Germinal center (tissue), 1 donor: ENCODE results near the gene OXSM.

Experiments
- DNase-seq: peaks from one replicate; pipeline ENCODE4 v3.0.0; 2012; ENCODE audit warnings: mixed read lengths, low spot score

Gene OXSM

GRCh38 chr3:25804676-25805075, 14.8 kb downstream of the OXSM start:
- DNase-seq = no peak

- DNase-seq = no peak
Observed at GRCh38 chr3:25812644-25813043, 22.8 kb downstream of the OXSM start.

DNA sequence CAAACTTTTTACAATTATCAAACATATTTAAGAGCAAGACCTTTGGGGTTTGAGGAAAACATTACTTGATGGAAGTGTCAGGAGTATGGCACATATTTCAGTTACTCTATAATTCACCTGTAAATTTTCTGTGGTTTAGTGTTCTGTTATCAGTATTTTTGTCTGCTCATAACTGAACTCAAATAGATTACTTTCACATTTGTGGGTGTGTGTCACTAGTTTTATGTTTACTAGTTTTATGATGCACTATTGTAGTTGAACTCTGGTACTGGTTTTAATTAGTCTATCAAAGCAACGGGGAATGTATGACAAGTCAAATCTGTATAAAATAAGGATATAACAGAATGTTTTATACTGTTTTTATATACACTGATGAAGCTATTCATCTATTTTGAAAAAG, 27.2 kb downstream of the OXSM start:
- DNase-seq = no peak

GRCh38 chr3:25817638-25818037, 27.7 kb downstream of the OXSM start:
- no peak for DNase-seq

GRCh38 chr3:25818335-25818734, 28.4 kb downstream of the OXSM start:
- DNase-seq = no peak

- DNase-seq = no peak
Observed at GRCh38 chr3:25820366-25820765, 30.5 kb downstream of the OXSM start.

DNA sequence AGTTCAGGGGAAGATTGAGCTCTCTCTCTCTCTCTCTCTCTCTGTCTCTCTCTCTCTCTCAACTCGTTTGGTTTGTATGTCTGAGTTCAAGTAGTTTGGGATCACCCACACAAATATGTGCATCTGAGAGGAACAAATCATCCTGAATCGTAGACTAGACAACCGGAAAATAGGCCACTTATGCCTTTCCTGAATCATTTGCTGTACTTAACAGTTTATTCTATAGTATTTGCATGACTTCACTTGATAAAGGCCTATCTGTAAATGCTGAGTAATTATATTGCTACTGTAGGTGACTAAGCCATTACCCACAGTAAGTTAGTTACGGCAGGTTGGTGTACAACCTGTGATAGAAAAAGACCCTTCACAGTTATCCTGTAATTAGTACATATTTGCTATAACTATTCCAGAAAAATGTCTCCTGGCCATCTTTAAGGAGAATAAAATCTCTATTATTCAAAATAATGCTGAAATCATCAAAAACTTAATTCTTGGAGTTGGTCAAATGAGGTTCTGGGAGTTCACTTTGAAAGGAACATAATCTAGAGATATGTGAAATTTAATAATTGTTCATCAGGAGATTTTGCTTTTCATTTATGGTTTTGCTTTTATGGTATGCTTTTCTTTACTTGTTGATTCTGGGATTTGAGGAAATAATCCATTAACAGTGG, 31.1 kb downstream of the OXSM start:
- no peak for DNase-seq

DNA sequence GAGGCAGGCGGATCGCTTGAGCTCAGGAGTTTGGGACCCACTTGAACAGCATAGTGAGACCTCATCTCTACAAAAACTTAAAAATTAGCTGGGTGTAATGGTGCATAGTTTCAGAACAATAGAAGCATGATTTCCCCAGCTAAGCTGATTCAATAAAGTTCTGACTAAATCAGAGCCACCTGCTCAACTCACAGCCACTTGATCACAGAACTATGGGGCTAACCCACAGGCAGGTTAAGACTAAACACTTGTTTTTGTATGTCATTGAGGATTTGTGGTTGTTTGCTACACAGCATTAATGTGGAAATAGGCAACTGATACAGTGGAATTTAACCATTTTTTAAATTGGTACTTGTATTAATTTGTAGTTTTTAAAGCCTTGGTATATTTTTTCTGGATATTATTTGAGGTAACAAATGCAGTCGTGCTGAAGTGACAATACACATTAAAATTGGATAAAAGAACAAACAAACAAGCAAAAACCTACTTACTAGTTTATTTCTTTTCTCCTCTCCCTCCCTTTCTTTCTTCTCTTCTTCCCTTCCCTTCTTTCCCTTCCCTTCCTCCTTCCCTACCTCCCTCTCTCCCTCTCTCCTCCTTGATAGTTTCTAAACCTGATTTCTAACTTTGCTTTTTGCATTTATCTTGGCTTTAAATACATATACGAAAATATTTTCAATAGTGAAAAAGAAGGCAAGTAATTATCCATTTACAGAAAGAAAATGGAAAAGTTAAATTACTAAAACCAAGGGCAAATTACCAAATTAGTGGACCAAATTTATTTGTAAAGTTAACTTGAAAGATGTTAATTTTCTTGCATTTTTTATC, 32.1 kb downstream of the OXSM start:
- no peak for DNase-seq

GRCh38 chr3:25823314-25823713, 33.4 kb downstream of the OXSM start:
- DNase-seq = no peak

GRCh38 chr3:25826510-25826909, 36.6 kb downstream of the OXSM start:
- DNase-seq = no peak

GRCh38 chr3:25830373-25831280, 40.7 kb downstream of the OXSM start:
- DNase-seq = no peak

- no peak for DNase-seq
Observed at GRCh38 chr3:25831578-25831977, 41.7 kb downstream of the OXSM start.

DNA sequence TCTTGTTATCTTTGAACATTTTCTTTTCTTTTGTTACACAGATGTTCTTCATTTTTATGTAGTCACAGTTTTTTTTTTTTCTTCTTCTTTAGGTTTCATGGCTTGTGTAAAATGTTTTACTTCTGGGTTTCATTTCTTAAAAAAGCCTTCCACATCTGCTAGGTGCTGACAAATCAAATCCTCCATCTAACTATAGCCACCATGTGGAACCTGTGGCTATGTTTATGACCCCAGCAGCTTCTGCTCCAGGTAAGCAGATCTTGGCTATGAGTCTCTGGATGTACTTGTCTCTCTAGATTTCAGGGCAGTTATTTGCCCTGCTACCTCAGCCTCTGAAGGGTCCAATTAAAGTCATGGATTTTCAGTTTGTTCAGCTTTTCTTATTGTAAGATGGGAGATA, 44.5 kb downstream of the OXSM start:
- DNase-seq = no peak

DNA sequence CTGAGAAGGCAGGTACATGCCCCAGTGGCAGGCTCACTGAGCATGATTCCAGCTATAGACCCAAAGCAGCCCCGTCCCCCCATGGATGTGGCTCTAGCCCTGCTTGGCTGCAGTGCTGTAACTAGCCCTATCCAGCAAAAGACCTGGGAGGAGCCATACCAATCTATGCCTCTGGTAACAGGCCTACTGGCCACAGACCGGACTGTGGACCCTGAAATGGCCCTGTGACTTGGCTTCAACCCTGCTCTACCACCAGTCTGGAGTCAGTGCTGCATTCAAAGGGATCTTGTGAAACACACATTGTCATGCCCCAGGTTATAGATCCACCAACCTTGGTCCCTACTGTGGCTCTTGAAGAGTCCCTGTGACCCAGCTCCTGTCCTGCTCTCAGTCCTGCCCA, 46.7 kb downstream of the OXSM start:
- no peak for DNase-seq

GRCh38 chr3:25837038-25837437, 47.1 kb downstream of the OXSM start:
- no peak for DNase-seq

GRCh38 chr3:25840099-25840498, 50.2 kb downstream of the OXSM start:
- DNase-seq = no peak

DNA sequence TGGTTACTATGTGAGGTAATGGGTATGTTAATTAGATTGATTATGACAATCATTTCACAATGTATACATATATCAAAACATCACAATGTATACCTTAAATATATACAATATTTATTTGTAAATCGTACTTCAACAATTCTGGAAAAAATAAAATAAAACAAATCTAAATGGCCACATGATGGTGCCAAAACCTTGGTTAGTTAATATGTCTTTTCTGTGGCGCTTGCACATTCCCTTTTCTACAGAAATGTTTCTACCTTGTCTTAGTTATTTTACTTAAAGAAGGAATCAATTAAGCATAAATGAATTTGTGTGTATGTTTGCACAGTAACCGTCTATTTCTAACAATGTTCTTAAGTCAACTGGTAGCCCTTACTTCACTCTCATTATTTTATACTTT, 53.4 kb downstream of the OXSM start:
- DNase-seq = no peak
